ENCODE results near the gene TNNI2.

The TNNI2 gene

DNA sequence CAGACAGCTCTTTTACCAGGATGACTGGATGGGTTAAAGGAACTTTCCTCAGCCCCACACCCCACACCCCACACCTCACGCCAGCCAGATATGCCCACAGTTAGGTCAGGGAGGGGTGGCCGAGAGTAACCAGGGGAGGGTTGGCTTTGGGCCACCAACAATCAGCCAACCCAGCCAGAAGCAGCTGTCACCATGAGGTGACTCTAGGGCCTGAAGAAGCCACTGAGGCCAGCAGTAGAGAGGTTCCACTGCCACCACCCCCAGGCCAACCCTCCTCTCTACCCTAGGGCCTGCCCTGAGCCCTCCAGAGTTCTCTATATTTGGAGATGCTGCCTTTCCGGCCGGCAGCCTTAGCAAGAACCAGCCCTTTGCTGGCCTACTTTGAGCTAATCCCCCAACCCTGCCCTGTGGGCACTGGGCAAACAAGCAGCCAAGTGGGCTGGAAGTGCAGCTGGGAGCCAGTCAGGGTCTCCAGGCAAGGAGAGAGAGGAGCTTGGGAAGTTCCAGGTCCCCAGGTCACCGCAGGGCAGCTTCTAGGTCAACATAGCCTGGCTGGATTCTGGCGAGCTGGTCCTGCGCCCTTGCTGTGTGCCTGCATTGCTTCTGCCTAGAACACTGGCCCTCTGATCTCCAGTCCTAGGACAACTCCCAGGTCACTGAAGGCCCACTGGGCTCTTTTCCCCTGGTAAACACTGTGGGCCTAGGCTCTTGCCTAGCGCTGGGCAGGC is 16.0 kb upstream of the TNNI2 start:
- DNase-seq, result no peak

DNA sequence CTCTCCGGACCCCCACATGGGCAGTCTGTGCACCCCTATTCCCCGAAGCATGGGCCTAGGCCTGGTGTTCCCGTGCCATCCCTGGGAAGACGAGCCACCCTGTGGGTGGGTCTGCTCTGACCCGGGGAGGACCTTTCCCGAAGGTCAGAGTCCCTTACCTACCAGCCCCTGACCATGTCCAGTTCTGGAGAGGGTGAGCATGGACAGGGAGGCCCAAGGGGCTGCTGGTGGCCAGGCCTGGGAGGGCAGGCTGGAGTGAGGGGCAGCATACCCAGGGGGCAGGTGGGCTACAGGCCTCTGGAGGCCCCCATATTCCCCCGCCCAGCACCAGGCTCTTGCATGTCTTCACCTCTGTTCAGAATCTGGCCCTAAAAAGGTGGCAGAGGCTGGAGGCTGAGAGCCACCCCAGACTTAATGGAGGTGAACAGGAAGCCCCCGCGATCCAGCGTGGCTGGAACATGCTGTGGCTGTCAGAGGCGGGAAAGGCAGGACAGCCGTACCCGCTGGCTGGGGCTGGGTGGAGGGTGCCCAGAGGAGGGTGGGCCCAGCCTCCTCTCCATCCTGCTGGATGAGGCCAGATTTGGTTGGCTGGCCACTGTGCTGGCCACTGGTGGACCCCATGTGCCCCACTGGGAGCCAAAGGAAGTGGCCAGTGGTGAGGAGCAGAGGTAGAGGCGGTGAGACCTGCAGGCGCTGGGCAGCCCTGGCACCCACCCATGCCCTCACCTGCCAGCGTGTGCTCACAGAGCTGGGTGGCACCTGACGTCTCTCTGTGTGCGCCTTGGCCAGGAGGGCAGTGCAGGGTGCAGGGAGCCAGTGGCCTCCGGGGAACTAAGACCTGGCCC is 15.2 kb upstream of the TNNI2 start:
- DNase-seq, result no peak

- DNase-seq, result no peak
Observed at GRCh38 chr11:1824221-1825038, 14.4 kb upstream of the TNNI2 start.

- peak in 1 of 2 experiments; percentile 11 for DNase-seq
Observed at GRCh38 chr11:1825039-1825740, 13.6 kb upstream of the TNNI2 start.

- no peak for DNase-seq
Observed at GRCh38 chr11:1825785-1826451, 12.9 kb upstream of the TNNI2 start.

- no peak for DNase-seq
Observed at GRCh38 chr11:1826552-1827094, 12.2 kb upstream of the TNNI2 start.

GRCh38 chr11:1827095-1827813 is 11.5 kb upstream of the TNNI2 start:
- no peak for DNase-seq

GRCh38 chr11:1827931-1828330 is 10.8 kb upstream of the TNNI2 start:
- no peak for DNase-seq

GRCh38 chr11:1828542-1828941 is 10.2 kb upstream of the TNNI2 start:
- DNase-seq, result no peak

DNA sequence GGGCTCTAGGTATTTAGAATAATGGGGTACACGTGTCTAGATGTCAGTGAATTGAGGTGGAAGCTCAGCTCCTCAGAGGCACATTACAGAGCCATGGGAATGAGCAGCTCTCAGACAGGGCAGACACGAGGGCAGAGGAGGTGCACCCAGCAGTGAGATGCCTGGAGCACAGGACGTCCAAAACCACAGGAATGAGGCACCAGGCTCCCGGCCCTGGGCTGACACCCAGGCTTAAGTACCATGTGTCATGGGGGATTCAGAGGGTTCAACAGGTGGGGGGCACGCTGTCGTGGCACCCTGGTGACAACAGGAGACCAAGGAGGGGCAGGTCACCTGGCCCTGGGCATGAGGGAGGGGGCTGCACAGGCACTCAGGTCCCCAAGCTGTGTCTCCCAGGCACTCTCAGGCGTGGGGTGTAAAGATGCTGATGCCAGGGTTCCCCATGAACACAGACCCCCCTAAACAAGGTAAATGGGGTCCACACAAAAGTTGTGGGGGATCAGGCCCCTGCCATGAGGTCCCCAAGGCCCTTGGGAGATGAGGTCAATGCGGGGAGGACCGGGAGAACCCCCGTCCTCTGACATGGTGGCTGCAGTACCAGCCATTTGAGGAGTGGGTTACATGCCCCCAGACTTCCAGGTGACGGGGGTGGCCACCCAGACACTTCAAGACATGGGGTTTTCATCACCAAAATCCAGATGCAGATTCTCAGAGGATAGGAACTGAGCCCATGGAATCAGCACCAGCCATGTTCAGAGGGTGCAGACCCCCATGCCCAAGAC is 9.6 kb upstream of the TNNI2 start:
- DNase-seq, result no peak

DNA sequence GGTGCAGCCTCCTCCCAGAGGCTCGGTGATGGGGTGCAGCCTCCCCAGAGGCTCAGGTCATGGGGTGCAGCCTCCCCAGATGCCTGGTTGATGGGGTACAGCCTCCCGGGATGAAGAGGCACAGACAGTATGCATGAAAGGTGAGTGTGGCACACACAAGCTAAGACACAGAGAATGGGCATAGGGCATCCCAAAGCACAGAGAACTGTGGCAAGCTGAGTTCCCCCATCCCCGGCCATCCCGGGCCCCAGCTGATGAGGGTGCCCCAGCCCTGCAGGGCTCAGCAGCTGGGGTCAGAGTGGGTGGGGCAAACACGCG is 8.8 kb upstream of the TNNI2 start:
- no peak for DNase-seq

GRCh38 chr11:1830322-1831223 is 8.2 kb upstream of the TNNI2 start:
- DNase-seq, result no peak

GRCh38 chr11:1831338-1832210 is 7.2 kb upstream of the TNNI2 start:
- DNase-seq, result no peak

- no peak for DNase-seq
Observed at GRCh38 chr11:1832211-1832919, 6.4 kb upstream of the TNNI2 start.

DNA sequence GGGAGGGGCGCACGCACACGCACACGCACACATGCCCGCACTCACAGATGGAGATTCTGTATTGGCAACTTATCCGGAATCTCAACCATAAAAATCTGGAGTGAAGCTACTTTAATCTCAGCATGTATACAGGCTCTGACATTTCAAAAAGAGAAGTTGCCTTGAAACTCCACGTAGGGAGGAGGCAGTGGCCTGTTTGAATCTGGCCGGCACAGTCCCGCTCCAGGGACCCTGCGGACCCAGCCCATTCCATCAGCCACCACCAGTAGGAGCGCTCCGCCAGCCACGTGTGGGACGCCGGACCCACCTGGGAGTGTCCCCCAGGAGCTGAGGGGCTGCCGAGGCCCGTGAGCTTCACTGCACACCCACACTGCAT is 5.9 kb upstream of the TNNI2 start:
- no peak for DNase-seq

DNA sequence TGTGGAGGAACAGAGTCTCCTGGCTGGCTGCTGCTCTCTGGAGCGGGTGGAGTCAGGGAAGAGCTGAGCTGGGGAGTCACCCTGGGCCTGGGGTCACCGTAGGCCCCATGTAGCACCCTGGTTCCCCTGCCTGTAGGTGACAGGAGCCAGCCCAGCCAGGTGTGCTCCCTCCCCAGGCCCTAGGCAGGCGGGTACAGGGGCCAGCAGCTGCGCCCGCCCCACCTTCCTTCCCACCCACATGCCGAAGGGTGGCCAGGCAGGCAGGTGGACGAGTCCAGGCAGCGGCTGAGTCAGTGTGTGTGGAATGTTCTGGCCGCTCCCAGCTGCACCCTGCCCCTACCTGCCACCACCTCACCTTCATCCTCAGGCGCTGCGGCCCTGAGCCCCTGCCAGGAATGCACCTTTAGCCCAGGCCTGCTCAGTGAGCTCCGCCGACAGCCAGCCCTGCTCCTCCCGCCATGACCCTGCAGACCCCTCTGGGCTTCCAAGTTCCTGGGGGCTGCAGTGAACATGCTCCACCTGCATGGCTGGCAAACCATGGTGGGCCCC is 4.6 kb upstream of the TNNI2 start:
- no peak for DNase-seq
